HG03045 (cell line): ENCODE data around the gene TRPM4.
A peak's percentile ranks its signal among the peaks of the same experiment; 100 is the strongest.
"Not testable (repeated sequence)": the region's sequence is repeated elsewhere in the genome, so short reads cannot be mapped to it uniquely, and the experiment has no call there.

Experiments used
- ATAC-seq: cut with Tn5 transposase; IDR thresholded peaks from one replicate; pipeline ENCODE4 v1.9.1; 2021; ENCODE audit warnings: mild to moderate bottlenecking, moderate library complexity; ENCODE audit not compliant: unreplicated experiment

Gene TRPM4

DNA sequence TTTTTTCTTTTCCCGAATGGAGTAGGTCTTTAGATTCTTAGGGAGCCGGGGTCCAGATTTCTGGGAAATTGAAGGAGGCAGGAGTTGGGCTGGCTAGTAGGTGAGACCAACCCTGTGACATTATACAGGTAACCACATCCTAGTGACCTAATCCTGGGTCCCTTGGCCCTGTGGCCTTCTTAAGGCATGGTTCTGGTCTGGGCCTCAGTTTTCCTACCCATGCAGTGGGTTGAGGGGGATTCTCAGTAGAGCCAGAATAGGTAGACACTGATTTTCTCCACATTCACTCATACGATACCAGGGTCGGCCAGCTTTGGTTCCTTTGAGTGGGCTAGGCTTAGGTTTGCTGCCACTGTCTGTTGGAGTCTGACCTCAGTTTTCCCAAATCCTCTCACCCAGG lies 31.0 kb upstream of the TRPM4 start:
- ATAC-seq, result no peak

DNA sequence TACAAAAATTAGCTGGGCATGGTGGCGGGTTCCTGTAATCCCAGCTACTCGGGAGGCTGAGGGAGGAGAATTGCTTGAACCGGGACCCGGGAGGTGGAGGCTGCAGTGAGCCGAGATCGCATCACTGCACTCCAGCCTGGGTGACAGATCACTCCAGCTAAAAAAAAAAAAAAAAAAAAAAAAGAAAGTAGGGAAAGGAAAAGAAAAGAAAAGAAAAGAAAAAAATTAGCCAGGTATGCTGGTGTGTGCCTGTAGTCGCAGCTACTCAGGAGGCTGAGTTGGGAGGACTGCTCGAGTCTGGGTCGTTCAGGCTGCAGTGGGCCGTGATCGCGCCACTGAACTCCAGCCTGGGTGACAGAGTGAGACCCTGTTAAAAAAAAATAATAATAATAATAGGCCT lies 30.4 kb upstream of the TRPM4 start:
- not testable (repeated sequence) for ATAC-seq

DNA sequence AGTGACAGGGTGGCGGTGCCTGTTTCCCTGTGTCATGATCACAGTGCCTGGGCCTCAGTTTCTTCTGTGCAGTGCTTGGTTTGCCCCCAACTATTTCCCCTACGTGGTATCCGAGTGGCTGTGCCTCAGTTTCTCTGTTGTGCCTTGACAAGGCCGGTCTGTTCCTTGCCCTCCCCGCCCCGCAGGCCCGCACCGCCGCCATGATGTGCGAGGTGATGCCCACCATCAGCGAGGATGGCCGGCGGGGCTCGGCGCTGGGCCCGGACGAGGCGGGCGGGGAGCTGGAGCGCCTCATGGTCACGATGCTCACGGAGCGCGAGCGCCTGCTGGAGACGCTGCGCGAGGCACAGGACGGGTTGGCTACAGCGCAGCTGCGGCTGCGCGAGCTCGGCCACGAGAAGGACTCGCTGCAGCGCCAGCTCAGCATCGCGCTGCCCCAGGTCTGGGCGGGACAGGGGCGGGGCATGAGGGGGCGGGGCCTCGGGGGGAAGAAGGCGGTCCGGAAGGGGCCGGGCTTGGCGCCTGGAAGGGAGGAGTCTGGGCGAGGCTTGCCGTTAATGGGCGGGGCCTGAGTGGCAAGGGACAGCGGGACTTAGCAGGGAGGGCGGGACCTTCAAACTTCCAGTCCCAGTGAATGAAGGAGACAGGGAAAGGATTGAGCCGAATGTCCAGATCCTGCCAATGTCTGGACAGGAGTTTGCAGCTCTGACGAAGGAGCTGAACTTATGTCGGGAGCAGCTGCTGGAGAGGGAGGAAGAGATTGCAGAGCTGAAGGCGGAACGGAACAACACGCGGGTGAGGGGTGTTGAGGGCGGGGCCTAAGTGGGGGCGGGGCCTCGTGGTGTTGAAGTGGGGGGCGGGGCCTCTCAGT lies 29.7 kb upstream of the TRPM4 start:
- ATAC-seq, result peak; percentile 82

DNA sequence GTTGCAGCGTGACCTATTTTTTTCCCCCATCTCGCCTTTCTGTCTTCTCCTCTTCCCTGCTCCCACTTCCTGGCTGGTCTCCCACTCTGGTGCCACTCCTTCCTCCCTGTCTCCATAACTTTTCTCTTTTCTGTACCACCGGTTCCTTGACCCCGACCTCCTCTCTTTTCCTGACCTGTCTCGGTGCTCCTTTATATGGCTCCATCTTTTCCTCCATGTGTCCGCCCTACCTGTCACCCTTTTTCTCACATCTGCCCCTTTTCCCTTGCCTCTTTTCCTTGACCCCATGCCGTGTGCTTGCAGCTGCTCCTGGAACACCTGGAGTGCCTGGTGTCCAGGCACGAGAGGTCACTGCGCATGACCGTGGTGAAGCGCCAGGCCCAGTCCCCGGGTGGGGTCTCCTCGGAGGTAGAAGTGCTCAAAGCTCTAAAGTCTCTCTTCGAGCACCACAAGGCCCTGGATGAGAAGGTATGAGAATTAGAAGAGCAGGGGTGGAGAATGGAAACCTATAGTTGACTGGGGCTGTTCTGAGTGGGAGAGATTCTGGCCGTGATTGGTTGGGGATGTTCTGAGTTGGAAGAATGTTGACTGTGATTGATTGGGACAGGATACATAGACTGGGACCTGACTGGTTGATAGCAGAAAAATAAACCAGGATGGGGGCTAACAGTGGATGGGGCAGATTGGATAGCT lies 28.9 kb upstream of the TRPM4 start:
- no peak for ATAC-seq

DNA sequence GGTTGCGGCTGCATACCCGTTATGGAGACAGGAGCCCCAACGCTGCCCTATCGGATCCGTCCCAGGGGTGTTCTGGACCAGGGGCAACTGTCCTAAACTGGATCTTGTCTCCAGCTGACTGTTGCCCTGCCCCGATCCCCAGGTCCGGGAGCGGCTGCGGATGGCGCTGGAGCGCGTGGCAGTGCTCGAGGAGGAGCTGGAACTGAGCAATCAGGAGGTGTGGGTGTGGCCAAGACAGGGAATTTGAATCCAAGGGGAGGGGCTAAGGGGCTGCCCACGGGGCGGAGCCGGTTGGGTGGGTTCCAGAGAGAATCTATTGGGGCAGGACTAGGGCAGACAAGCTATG lies 28.4 kb upstream of the TRPM4 start:
- no peak for ATAC-seq

DNA sequence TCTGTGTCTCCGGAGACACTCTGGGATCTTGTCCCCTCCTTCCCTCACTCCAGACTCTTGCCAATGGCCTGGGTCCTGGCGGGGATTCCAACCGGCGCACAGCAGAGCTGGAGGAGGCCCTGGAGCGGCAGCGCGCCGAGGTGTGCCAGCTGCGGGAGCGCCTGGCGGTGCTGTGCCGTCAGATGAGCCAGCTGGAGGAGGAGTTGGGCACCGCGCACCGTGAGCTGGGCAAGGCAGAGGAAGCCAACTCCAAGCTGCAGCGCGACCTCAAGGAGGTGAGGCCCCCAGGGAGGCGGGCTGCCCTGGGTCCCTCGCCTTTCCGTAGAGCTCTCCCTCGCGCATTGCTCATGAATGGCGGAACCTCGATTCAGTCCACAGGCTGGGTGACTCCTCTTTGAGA lies 27.3 kb upstream of the TRPM4 start:
- ATAC-seq, result no peak

DNA sequence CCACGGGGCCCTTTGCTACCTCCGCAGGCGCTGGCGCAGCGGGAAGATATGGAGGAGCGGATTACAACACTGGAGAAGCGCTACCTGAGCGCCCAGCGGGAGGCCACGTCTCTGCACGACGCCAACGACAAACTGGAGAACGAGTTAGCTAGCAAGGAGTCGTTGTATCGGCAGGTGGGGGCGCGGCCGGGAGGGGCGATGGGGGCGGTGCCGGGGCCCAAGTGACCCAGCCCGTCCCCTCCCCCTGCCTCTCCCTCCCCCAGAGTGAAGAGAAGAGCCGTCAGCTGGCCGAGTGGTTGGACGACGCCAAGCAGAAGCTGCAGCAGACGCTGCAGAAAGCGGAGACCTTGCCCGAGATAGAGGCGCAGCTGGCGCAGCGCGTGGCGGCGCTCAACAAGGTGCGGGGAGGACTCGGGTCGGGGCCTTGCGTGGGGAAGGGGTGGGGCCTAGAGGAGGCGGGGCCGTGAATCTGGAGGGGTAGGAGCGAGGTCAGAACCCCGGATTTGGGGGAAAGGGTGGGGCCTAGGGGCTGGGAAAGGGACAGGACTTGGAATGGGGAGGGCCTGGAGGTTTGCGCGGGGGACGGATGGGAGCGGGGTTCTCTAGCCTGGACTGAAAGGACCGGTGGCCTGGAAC lies 24.5 kb upstream of the TRPM4 start:
- ATAC-seq, result no peak

DNA sequence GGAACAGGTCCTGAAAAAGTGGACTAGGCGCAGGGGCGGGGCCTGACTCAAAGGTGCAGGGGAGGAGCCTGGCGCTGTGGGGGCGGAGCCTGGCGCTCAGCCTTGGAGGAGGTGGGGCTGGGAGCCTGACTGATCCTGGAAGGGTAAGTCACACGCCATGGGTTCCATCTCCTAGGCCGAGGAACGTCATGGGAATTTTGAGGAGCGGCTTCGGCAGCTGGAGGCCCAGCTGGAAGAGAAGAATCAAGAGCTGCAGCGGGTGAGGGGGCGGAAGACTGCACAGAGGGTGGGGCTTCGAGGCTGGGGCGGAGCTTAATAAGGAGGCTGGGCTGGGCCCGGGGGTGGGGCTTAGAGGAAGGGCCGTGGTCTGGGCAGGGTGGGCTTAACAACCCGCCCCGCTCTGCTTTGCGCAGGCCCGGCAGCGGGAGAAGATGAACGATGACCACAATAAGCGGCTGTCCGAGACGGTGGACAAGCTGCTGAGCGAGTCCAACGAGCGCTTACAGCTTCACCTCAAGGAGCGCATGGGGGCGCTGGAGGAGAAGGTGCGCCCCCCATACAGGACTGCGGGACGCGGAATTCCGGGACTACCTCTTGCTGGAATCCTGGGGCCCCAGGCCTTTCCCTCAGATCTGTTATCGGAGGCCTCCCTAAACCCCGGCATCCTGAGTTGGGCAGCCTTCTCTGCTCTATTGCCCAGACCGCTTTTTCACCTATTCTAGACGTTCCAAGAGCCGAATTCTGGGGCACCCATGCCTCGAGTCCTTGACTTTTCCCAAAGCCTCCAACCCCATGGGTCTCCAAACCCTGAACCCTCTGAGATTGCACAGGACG lies 23.8 kb upstream of the TRPM4 start:
- no peak for ATAC-seq

DNA sequence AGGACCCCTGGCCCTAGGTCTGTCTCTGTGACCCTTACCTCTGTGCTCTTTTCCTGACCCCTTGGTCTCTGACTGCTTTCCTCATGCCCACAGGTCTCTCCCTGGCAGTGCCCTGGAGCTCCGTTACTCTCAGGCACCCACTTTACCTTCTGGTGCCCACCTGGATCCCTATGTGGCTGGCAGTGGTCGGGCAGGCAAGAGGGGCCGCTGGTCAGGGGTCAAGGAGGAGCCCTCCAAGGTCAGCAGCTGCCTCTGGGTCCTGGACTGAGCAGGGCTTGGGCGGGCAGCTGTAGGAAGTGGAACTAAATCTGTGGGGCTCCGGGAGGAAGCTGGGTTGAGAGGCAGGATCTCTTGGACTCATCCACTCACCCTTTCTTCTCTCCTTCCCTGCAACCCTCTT lies 21.9 kb upstream of the TRPM4 start:
- ATAC-seq, result no peak

DNA sequence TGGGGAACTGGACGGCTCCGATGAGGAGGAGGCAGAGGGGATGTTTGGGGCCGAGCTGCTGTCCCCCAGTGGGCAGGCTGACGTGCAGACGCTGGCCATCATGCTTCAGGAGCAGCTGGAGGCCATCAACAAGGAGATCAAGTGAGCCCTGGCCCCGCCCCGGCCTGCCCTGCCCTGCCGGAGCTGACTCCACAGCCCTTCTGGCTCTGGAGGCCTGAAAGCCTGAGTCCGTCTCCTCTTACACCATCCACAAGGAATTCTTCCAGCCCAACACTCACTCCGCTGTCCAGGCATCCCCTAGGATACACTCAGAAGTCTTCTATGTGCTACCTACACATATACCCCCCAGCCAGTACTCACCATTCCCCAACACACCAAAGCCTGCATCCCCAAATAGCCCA lies 20.8 kb upstream of the TRPM4 start:
- ATAC-seq, result no peak

DNA sequence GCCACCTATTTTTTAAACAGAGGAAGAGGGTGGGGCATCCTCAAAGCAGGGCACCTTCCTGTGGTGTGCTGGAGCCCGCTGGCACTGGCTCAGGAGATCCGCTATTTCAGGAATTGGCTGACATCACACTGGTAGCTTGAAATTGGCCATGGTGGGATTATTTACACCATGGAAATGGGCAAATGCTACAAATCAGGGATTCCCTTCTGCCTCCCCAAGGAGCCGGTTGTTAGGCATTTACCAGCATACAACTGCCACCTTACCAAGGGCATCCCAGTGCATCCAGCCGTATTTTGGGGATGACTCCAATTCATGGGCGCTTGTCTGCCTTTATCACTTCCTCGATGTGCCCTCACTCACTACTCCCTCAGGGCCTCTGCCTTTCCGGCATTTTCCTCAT lies 16.6 kb upstream of the TRPM4 start:
- no peak for ATAC-seq

DNA sequence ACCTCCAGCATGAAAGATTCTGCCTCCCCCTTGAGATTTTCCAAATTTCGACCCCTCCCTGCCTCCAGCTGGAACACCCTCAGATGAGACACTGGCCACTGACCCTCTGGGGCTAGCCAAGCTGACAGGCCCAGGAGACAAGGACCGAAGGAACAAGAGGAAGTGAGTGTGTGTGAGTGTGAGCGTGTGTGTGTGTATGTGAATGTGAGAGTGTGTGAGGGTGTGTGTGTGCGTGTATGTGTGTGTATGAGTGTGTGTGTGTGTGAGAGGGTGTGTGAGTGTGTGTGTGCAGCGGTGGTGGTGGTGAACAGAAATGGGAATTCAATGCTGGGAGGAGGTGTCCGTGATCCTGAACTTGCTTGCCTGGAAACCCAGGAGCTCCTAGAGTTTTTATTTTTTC lies 16.2 kb upstream of the TRPM4 start:
- no peak for ATAC-seq

DNA sequence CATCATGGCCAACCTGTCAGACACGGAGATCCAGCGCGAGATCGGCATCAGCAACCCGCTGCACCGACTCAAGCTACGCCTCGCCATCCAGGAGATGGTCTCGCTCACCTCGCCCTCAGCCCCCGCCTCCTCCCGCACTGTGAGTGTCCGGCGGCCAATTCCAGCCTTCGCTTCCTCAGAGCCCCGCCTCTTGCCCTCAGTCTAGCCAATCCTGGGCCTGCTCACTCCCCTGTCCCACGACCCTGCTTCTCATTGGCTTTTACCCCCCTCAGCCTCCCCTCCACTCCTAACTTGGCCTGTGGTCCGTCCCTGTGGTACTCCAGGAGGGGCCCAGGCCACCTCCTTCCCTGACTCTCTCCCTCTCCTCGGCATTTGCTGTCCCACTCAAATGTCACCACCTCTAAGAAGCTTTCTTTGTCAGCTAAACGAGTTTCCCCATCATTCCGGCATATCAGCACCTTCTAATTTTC lies 14.7 kb upstream of the TRPM4 start:
- ATAC-seq, result peak; percentile 71

DNA sequence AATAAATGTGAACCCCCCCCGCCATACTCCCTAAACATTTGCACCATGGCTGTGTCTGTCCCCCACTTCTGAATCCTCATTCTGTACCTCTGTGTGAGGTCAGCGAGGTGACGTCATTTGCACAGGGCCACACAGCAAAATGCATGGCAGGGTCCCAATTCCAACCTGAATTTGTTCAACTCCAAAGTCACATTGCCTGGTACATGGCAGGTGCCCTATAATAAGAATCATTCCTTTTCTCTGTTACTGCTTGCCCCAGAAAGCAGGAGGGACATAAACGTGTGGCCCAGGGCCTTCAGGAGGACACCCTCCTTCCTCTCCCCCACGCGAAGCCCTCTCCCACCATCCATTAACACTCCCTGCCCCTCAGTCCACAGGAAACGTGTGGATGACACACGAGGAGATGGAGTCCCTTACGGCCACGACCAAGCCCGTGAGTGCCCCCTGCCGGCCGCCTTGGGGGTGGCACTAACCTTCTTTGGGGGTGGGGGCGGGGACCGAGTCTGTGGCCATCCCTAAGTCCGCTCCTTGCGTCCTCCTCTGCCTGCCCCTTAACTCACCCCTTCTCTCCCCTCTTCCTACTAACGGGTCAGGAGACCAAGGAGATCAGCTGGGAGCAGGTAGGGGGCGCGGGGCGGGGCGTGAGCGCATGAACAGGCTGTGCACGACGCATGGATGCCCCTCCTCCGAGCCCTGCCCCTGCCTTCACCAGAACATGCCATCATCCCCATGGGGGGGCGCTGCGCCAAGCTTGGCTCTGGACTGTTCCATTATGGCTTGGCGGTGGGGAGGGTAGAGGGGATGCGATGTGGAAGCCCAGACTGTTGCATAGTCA lies 11.8 kb upstream of the TRPM4 start:
- ATAC-seq, result no peak

DNA sequence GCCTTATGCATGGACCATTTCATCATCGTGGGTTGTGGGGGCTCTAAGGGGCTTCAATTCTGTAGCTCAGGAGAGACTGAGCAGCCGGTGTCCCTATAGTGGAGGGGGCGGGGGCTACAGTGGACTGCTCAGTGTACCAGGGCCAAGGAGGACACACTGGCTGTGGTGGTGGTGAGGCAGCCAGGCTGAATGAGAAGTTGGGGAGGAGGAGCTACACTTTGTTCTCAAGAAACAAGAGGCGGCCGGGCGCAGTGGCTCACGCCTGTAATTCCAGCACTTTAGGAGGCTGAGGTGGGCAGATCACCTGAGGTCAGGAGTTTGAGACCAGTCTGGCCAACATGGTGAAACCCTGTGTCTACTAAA lies 11.2 kb upstream of the TRPM4 start:
- ATAC-seq, result not testable (repeated sequence)

DNA sequence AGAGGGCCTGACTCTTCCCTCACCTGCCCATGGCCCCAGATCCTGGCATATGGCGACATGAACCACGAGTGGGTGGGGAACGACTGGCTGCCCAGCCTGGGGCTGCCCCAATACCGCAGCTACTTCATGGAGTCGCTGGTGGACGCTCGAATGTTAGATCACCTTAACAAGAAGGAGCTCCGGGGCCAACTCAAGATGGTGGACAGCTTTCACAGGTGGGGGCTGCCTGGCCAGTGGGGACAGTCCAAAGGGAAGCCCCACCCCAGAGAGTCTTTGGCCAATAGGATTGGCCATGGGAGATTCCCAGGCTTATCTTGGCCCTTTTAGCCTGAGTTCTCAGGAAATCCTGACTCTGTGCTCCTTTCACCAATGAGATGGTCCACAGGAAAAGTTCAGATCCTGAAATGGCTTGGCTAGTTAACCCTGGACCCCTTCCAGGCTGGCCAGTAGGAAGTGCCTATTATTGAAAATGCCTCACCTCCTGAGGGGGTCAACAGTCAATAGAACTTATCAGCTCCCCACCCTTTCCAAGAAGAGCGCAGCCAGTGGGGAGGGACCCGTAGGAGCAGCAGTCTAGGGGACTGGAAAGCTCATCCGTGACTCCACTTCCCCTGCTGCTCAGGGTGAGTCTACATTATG lies 9.4 kb upstream of the TRPM4 start:
- no peak for ATAC-seq

DNA sequence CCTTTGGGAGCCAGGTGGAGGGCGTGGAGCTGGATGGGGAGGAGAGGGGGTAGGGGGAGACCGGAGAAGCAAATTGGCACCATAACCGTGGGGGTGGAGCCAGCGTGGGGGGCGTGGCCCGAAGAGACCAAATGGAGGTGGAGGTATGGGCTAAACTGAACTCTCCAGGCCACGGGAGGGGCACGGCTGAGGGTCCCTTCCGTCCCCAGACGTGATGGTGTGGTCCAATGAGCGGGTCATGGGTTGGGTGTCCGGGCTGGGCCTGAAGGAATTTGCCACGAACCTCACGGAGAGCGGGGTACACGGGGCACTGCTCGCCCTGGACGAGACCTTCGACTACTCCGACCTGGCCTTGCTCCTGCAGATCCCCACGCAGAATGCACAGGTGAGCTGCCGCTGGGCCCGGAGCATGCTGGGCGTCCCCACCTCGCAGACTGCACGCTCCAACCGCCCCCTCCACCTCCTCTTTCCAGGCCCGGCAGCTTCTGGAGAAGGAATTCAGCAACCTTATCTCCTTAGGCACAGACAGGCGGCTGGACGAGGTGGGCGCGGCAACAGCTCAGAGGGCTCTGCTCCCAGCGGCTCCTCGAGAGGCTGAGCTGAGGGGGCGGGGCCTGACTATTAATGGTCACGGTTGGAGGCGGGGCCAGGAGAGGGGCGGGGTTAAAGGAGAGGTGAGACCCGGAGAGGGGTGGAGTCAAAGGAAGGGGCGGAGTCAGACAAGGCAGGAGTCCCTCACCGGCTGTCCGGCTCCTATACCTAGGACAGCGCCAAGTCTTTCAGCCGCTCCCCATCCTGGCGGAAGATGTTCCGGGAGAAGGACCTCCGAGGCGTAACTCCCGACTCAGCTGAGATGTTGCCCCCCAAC lies 8.6 kb upstream of the TRPM4 start:
- no peak for ATAC-seq

DNA sequence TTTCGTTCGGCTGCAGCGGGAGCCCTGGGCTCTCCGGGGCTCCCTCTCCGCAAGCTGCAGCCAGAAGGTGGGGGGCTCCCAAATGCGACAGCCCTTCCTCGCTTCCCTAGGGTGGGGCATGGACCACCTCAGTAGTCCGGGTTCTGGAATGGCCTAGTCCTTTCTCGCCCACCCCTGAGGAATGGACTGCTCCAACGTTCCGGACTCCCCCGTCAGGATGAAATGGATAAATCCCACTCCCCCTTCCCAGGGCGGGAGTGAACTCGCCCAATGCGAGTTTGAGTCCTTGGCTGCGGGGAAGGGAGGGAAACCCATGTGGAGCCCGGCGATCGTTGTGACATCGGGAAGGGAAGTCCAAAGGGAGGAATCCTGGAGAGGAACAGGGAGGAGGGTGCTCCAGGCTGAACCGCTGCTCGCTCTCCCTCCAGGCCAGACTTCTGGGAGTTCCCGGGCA lies 7.9 kb upstream of the TRPM4 start:
- ATAC-seq, result no peak
